ENCODE data around the gene SBNO1.
"Not testable (repeated sequence)": the region's sequence is repeated elsewhere in the genome, so short reads cannot be mapped to it uniquely, and the experiment has no call there.

DNA sequence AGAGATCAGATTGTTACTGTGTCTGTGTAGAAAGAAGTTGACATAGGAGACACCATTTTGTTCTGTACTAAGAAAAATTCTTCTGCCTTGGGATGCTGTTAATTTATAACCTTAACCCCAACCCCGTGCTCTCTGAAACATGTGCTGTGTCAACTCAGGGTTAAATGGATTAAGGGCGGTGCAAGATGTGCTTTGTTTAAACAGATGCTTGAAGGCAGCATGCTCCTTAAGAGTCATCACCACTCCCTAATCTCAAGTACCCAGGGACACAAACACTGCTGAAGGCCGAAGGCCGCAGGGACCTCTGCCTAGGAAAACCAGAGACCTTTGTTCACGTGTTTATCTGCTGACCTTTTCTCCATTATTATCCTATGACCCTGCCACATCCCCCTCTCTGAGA is 7.8 kb upstream of the SBNO1 start:
- TF ChIP-seq, protein P1, sequence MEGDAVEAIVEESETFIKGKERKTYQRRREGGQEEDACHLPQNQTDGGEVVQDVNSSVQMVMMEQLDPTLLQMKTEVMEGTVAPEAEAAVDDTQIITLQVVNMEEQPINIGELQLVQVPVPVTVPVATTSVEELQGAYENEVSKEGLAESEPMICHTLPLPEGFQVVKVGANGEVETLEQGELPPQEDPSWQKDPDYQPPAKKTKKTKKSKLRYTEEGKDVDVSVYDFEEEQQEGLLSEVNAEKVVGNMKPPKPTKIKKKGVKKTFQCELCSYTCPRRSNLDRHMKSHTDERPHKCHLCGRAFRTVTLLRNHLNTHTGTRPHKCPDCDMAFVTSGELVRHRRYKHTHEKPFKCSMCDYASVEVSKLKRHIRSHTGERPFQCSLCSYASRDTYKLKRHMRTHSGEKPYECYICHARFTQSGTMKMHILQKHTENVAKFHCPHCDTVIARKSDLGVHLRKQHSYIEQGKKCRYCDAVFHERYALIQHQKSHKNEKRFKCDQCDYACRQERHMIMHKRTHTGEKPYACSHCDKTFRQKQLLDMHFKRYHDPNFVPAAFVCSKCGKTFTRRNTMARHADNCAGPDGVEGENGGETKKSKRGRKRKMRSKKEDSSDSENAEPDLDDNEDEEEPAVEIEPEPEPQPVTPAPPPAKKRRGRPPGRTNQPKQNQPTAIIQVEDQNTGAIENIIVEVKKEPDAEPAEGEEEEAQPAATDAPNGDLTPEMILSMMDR (tag by site-specific recombination; IDR thresholded peaks at IDR 0.05), result not testable (repeated sequence)
- not testable (repeated sequence) for TF ChIP-seq ZNF324, WT1, ZNF513, GFI1B, ZNF146 (tag by site-specific recombination; IDR thresholded peaks at IDR 0.05)
- TF ChIP-seq, protein P2, sequence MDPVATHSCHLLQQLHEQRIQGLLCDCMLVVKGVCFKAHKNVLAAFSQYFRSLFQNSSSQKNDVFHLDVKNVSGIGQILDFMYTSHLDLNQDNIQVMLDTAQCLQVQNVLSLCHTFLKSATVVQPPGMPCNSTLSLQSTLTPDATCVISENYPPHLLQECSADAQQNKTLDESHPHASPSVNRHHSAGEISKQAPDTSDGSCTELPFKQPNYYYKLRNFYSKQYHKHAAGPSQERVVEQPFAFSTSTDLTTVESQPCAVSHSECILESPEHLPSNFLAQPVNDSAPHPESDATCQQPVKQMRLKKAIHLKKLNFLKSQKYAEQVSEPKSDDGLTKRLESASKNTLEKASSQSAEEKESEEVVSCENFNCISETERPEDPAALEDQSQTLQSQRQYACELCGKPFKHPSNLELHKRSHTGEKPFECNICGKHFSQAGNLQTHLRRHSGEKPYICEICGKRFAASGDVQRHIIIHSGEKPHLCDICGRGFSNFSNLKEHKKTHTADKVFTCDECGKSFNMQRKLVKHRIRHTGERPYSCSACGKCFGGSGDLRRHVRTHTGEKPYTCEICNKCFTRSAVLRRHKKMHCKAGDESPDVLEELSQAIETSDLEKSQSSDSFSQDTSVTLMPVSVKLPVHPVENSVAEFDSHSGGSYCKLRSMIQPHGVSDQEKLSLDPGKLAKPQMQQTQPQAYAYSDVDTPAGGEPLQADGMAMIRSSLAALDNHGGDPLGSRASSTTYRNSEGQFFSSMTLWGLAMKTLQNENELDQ (tag by site-specific recombination; IDR thresholded peaks at IDR 0.05; ENCODE audit: low read depth), result not testable (repeated sequence)
- TF ChIP-seq, protein P3, sequence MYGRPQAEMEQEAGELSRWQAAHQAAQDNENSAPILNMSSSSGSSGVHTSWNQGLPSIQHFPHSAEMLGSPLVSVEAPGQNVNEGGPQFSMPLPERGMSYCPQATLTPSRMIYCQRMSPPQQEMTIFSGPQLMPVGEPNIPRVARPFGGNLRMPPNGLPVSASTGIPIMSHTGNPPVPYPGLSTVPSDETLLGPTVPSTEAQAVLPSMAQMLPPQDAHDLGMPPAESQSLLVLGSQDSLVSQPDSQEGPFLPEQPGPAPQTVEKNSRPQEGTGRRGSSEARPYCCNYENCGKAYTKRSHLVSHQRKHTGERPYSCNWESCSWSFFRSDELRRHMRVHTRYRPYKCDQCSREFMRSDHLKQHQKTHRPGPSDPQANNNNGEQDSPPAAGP (tag by site-specific recombination; IDR thresholded peaks at IDR 0.05), result not testable (repeated sequence)
- TF ChIP-seq, protein P4, sequence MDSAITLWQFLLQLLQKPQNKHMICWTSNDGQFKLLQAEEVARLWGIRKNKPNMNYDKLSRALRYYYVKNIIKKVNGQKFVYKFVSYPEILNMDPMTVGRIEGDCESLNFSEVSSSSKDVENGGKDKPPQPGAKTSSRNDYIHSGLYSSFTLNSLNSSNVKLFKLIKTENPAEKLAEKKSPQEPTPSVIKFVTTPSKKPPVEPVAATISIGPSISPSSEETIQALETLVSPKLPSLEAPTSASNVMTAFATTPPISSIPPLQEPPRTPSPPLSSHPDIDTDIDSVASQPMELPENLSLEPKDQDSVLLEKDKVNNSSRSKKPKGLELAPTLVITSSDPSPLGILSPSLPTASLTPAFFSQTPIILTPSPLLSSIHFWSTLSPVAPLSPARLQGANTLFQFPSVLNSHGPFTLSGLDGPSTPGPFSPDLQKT (IDR thresholded peaks at IDR 0.05; ENCODE audit: borderline replicate concordance, low read depth, low read length), result not testable (repeated sequence)

All from HEK293 (cell line).